Stomach (tissue), 9 donors: ENCODE results near the gene NRG3. TPM values are rescaled to one million over a fixed set of nuclear protein-coding genes. Genes with fewer than 3 reads are reported as not detected.

Source experiments
- DNase-seq, 2 donors: peaks; one replicate each; pipeline versions ENCODE4 v3.0.0 to v3.0.0-alpha.2; 2013 to 2019
- H3K27ac ChIP-seq, 5 donors: fragments of 200-600 bp in 4 of 5; sonication (generic) in 4 of 5; one replicate each; pipeline ENCODE4 v1.5.1; 2013 to 2019; ENCODE audit warnings: mild to moderate bottlenecking in 1 of 5, moderate library complexity in 1 of 5
- H3K27me3 ChIP-seq, 3 donors: fragments of 200-600 bp; sonication (generic); one replicate each; pipeline ENCODE4 v1.5.1; 2017 to 2019; ENCODE audit warnings: mixed run types in 1 of 3
- H3K36me3 ChIP-seq, 4 donors: fragments of 200-600 bp; sonication (generic); 1 replicate in 3 of 4; 2 replicates in 1 of 4; pipeline ENCODE4 v1.5.1; 2016 to 2019
- H3K4me1 ChIP-seq, 4 donors: fragments of 200-600 bp; sonication (generic); one replicate each; pipeline ENCODE4 v1.5.1; 2016 to 2019
- H3K4me3 ChIP-seq, 4 donors: fragments of 200-600 bp; sonication (generic) in 3 of 4; one replicate each; pipeline ENCODE4 v1.5.1; 2016 to 2019; ENCODE audit warnings: mild to moderate bottlenecking in 1 of 4
- H3K9me3 ChIP-seq, 4 donors: fragments of 200-600 bp; sonication (generic); one replicate each; pipeline ENCODE4 v1.5.1; 2016 to 2019
- EP300 ChIP-seq: sonication (generic); formaldehyde crosslinking; IDR thresholded peaks from one replicate; pipeline ENCODE4 v1.6.1; 2017; ENCODE audit warnings: antibody characterized with exemption
- POLR2A ChIP-seq, 4 donors: fragments of 450-650 bp; IDR thresholded peaks; one replicate each; pipeline ENCODE4 v1.6.1; 2016; ENCODE audit warnings: antibody characterized with exemption in 4 of 4, control low read depth in 2 of 4, mild to moderate bottlenecking in 1 of 4, moderate library complexity in 1 of 4
- POLR2AphosphoS5 ChIP-seq, 3 donors: sonication (generic); formaldehyde crosslinking; IDR thresholded peaks; one replicate each; pipeline ENCODE4 v1.6.1; 2016; ENCODE audit warnings: antibody characterized with exemption in 3 of 3
- WGBS, 5 donors: extraction: QIAGEN DNeasy Blood & Tissue Kit in 3 of 5; methylation state at CpG; one replicate each; pipeline versions ENCODE4 v1.1.5 to v1.1.7; 2013 to 2018; 5-methylcytosine and 5-hydroxymethylcytosine counted together
- intact Hi-C: fragments of 100-400 bp; cut with DNase I; formaldehyde crosslinking; loops from one replicate; pipeline ENCODE4 v1.15.1; 2023; ENCODE audit warnings: low total_unique reads
- polyA plus RNA-seq, 3 donors: library from polyadenylated mRNA; stranded (reverse); fragments of 200-250 nt; gene quantifications; one replicate each; pipeline ENCODE4 v1.2.3, GENCODE V29; 2013
- total RNA-seq, 5 donors: library from RNA; depleted of rRNA; stranded (reverse); fragments of >200 nt; gene quantifications; one replicate each; pipeline versions ENCODE4 v1.1.0 to v1.2.3, GENCODE V29; 2014 to 2016
- TF ChIP-seq, protein P1 (sequence below), 7 experiments: fragments of 450-650 bp in 4 of 7; fragments of 200-600 bp in 3 of 7; sonication (generic) in 3 of 7; IDR thresholded peaks; one replicate each; pipeline ENCODE4 v1.5.1; 2016 to 2019; ENCODE audit warnings: antibody characterized with exemption in 7 of 7, control low read depth in 2 of 7, mild to moderate bottlenecking in 1 of 7
- donor health status: healthy with polysubstance abuse.
- donor health status: Bipolar disorder and iron deficiency.
- donor health status: healthy.

The NRG3 gene
- total and polyA plus RNA-seq, 8 donors, result 0.08 to 2.5 (median 0.52) TPM; not detected in 4

DNA sequence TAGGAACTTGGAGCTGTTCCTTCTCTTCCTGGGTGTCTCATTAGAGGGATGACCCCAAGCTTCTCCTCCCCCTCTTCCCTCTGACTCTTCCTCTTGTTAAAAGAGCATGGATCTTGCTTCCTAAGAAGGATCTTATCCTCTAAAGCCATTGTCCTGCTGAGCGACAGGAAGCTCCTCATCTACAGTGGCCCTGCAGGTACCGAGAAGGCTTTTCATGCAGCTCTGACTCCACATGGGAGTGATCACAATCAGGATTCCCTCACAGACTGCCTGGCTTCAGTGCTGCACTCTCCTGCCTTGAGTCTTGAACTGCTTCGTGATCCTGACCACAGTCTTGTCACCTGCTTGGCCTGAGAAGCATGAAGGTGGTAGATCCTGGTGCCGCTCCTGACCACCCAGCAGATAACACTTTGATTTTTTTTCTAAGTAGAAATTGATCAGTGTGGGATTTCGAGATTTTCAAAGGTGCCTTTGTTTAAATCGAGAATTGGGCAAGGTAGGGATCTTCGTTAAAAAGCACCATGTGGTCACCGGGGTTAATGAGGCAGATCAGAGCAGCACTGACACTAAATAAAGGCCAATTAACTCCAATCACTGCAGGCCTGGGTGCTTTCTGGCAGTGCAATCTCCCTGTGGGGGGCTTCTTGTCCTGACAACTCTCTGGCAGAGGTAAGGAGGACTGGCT, 376.4 kb downstream of the NRG3 start:
- no peaks in the 10 kb centered on the region for H3K9me3 ChIP-seq
- WGBS, 5 donors, result 78 to 88% (median 85%) methylated on average over 8 of the region's 8 CpGs
- intact Hi-C loops, result no loop called here
- no peak overlapping the region for H3K27ac ChIP-seq
- no peak for DNase-seq
- no peak overlapping the region for H3K4me3 ChIP-seq
- no peaks in the 10 kb centered on the region for H3K36me3 ChIP-seq
- TF ChIP-seq POLR2AphosphoS5 (IDR thresholded peaks at IDR 0.05) (no peak), EP300 (no peak), POLR2A (IDR thresholded peaks at IDR 0.05) (no peak)
- TF ChIP-seq, protein P1, sequence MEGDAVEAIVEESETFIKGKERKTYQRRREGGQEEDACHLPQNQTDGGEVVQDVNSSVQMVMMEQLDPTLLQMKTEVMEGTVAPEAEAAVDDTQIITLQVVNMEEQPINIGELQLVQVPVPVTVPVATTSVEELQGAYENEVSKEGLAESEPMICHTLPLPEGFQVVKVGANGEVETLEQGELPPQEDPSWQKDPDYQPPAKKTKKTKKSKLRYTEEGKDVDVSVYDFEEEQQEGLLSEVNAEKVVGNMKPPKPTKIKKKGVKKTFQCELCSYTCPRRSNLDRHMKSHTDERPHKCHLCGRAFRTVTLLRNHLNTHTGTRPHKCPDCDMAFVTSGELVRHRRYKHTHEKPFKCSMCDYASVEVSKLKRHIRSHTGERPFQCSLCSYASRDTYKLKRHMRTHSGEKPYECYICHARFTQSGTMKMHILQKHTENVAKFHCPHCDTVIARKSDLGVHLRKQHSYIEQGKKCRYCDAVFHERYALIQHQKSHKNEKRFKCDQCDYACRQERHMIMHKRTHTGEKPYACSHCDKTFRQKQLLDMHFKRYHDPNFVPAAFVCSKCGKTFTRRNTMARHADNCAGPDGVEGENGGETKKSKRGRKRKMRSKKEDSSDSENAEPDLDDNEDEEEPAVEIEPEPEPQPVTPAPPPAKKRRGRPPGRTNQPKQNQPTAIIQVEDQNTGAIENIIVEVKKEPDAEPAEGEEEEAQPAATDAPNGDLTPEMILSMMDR (IDR thresholded peaks at IDR 0.05), result no peak
- H3K27me3 ChIP-seq, result no peaks in the 10 kb centered on the region
- H3K4me1 ChIP-seq, result peaks cover 0 to 8% (median 0%) of the 10 kb centered on the region in 4 donors

DNA sequence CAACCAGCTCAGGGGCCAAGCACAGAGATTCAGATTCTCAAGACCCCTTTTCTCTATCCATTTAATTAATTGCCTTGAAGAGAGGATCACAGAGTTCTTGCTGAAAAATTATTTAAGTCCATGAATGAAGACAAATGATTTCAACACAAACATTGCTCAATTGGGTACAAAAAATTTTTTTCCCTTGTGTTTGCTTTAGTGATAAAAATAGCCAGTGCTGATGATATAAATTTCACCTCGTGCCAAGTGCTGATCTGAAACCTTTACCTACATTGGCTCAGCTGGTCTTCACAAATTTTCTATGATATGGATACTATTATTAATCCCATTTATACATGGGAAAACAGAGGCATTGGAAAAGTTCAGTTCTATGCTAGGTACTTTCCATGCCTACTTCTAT, 377.1 kb downstream of the NRG3 start:
- WGBS, 5 donors, result 18 to 39% (median 27%) methylated on average over 1 of the region's 1 CpG
- Histone ChIP-seq H3K27me3 (no peaks in the 10 kb centered on the region), H3K36me3 (no peaks in the 10 kb centered on the region), H3K27ac (no peak overlapping the region), H3K4me1 (peaks cover 0 to 8% (median 0%) of the 10 kb centered on the region in 4 donors), H3K4me3 (no peak overlapping the region), H3K9me3 (no peaks in the 10 kb centered on the region)
- intact Hi-C loops, result no loop called here
- DNase-seq, result no peak
- TF ChIP-seq, protein P1 (IDR thresholded peaks at IDR 0.05), result no peak
- no peak for TF ChIP-seq EP300

DNA sequence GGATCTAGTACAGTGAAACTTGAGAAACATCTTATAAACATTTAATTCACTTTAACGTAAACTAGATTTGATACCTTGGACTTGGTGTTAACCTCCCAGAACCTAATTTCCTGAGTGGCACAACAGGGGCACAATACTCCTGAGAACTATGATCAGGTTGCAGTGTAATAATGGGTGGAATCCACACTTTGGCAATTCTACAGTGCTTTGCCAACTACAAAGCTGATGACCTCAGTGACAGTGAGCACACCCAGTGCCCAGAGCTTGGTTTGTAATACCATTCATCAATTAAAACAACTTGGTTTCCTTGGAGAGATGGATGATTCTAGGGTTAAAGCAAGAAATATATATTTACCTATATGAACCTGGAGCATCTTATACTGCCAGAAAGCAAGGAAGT, 379.2 kb downstream of the NRG3 start:
- no peak for DNase-seq
- 44 to 84% (median 59%) methylated on average over 1 of the region's 1 CpG for WGBS, 5 donors
- Histone ChIP-seq H3K36me3 (no peaks in the 10 kb centered on the region), H3K27me3 (no peaks in the 10 kb centered on the region), H3K9me3 (no peaks in the 10 kb centered on the region), H3K4me1 (peaks cover 0 to 8% (median 0%) of the 10 kb centered on the region in 4 donors), H3K27ac (no peak overlapping the region), H3K4me3 (no peak overlapping the region)
- TF ChIP-seq, protein P1 (IDR thresholded peaks at IDR 0.05), result no peak
- no peak for TF ChIP-seq POLR2AphosphoS5 (IDR thresholded peaks at IDR 0.05)
- no peak for TF ChIP-seq EP300
- TF ChIP-seq POLR2A (IDR thresholded peaks at IDR 0.05), result no peak
- intact Hi-C loops, result no loop called here

DNA sequence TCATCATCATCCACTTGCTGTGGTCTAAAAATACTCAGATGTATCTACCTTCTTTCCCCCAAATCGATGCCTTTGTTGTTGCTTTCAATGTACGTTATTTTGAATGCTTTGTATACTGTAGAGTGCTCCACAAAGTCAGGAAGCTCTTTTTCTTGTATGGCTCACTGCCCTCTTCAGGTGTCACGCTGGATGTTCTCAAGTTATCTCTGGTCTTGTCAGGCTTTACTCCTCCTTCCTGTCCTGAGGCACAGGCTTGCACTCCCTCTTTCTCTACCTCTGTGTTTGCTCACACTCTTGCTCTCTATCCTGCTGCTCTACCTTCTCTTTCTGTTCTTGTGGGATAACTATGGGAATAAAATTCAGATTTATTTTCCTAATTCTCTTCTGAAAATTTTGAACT, 381.3 kb downstream of the NRG3 start:
- Histone ChIP-seq H3K27me3 (no peaks in the 10 kb centered on the region), H3K4me3 (no peak overlapping the region), H3K36me3 (no peaks in the 10 kb centered on the region), H3K9me3 (no peaks in the 10 kb centered on the region), H3K4me1 (peaks cover 0 to 8% (median 0%) of the 10 kb centered on the region in 4 donors), H3K27ac (no peak overlapping the region)
- intact Hi-C loops, result no loop called here
- TF ChIP-seq POLR2AphosphoS5 (IDR thresholded peaks at IDR 0.05) (no peak), POLR2A (IDR thresholded peaks at IDR 0.05) (no peak), EP300 (no peak)
- TF ChIP-seq, protein P1 (IDR thresholded peaks at IDR 0.05), result no peak
- no peak for DNase-seq
- WGBS, 5 donors, result 71 to 79% (median 72%) methylated on average over 3 of the region's 3 CpGs
